Keratinocyte (primary cell): ENCODE data around the gene DAPK1.

Experiments
- EZH2 ChIP-seq: IDR thresholded peaks from one replicate; pipeline ENCODE4 v1.6.1; 2012; ENCODE audit warnings: inconsistent platforms, mild to moderate bottlenecking, low read length, moderate library complexity
- TF ChIP-seq, protein P1 (sequence below), 3 experiments: IDR thresholded peaks in 1 of 3; conservative IDR thresholded peaks in 1 of 3; optimal IDR thresholded peaks in 1 of 3; 2 replicates in 2 of 3; 3 replicates in 1 of 3; pipeline versions ENCODE3 to v1.5.1; 2011; ENCODE audit warnings: low read length in 3 of 3, mild to moderate bottlenecking in 3 of 3, moderate library complexity in 2 of 3, control low read depth in 1 of 3, inconsistent platforms in 1 of 3; ENCODE audit not compliant: insufficient read depth in 2 of 3; ENCODE audit errors: extremely low read depth in 1 of 3

GRCh38 chr9:87670572-87671264 is 173.1 kb downstream of the DAPK1 start:
- TF ChIP-seq, protein P1, sequence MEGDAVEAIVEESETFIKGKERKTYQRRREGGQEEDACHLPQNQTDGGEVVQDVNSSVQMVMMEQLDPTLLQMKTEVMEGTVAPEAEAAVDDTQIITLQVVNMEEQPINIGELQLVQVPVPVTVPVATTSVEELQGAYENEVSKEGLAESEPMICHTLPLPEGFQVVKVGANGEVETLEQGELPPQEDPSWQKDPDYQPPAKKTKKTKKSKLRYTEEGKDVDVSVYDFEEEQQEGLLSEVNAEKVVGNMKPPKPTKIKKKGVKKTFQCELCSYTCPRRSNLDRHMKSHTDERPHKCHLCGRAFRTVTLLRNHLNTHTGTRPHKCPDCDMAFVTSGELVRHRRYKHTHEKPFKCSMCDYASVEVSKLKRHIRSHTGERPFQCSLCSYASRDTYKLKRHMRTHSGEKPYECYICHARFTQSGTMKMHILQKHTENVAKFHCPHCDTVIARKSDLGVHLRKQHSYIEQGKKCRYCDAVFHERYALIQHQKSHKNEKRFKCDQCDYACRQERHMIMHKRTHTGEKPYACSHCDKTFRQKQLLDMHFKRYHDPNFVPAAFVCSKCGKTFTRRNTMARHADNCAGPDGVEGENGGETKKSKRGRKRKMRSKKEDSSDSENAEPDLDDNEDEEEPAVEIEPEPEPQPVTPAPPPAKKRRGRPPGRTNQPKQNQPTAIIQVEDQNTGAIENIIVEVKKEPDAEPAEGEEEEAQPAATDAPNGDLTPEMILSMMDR (optimal IDR thresholded peaks at IDR 0.05 in 1 of 3, IDR thresholded peaks at IDR 0.05 in 1 of 3, conservative IDR thresholded peaks at IDR 0.05 in 1 of 3; ENCODE audit: extremely low read depth in 1 of 3, insufficient read depth in 2 of 3, low read length in 3 of 3): no peak
- TF ChIP-seq EZH2: no peak
